A172 (cell line): ENCODE results near the gene GSS. TPM values are rescaled to one million over a fixed set of nuclear protein-coding genes. Genes with fewer than 3 reads are reported as not detected.

ENCODE experiments used
- DNase-seq: peaks from one replicate; pipeline ENCODE4 v3.0.0-alpha.2; 2015; ENCODE audit warnings: low spot score
- total RNA-seq: library from RNA; depleted of rRNA; stranded (reverse); fragments of >200 nt; shearing (Covaris generic); gene quantifications from 2 replicates; pipeline ENCODE4 v1.2.3, GENCODE V29; 2014

GSS gene
- total RNA-seq, 1 experiment from 2014 or later: 150 TPM

DNA sequence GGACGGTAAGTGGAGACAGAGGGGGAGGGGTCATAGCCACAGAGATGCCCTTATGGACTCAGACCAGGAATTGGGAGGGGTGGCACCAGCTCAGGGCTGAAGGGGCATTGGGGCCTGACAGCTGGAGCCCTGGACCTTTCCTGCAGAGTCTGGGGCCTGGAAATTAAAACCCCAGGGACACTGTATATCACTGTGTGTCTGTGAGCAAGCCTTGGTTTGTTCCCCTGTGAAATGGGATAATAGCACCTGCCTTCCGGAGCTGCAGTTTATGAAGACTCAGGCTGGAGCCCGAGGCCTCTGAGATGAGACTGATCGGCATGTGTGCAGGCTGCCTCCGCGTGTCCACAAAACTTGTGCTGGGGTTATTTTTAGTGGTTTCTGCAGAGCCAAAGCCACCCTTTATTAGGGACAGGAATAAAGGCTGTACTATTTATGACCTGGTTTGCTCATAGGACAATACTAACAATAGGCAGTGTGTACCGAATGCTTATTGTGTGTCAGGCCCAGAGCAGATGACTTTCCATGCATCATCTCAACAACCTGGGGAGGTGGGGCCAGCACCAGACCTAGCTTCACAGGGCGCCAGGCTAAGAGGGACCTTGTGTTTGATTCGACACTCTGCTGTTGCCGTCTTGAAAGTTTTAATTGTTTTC is 22.6 kb upstream of the GSS start:
- DNase-seq: no peak

- DNase-seq: no peak
These were observed 21.9 kb upstream of the GSS start for GRCh38 chr20:34977365-34978091.

- no peak for DNase-seq
These were observed 20.7 kb upstream of the GSS start for GRCh38 chr20:34976286-34976685.

DNA sequence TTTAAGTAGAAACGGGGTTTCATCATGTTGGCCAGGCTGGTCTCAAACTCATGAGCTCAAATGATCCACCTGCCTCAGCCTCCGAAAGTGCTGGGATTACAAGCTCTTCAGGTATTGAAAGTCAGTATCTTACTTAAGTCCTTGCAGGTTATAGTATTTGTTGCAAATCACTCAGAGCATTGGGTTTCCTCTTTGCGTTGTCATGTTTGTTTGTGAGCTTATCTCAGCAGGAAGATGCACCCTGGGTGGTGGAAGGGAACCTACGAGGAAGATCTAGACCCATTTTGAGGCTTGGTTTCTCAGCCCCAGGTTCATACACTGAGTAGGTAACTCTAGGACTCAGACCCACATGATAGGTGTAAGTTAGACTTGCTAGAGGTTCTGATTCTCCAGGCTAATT is 18.6 kb upstream of the GSS start:
- DNase-seq: no peak

DNA sequence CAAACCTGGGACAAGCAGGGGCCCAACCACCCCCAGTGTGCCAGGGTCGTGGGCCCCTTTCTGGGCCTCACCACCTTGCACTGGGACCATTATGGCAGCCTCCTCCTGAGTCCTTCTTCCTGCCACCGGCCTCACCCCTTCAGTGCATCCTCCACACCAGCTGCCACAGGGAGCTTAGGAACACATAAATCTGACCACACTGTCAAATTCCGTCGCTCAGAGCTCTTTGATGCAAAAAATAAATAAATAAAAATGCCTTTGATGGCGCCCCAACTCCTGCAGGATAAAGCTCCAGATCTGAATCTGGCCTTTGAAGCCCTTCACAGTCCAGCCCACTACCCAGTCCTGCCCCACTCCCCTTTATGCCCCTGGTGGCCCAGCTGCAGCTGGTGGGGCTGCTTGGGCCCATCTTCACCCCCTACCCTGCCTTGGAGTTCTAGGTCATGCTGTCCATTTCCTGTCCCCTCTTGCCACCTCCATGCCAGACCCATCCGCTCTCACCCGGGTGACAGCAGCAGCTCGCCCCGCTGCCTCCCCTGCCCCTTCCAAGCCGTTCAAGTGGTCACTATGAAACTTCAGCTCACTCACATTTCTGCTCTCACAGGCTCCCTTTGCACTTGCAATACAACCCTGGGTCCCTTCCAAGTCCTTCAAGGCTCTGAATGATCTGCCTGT is 16.1 kb upstream of the GSS start:
- no peak for DNase-seq

DNA sequence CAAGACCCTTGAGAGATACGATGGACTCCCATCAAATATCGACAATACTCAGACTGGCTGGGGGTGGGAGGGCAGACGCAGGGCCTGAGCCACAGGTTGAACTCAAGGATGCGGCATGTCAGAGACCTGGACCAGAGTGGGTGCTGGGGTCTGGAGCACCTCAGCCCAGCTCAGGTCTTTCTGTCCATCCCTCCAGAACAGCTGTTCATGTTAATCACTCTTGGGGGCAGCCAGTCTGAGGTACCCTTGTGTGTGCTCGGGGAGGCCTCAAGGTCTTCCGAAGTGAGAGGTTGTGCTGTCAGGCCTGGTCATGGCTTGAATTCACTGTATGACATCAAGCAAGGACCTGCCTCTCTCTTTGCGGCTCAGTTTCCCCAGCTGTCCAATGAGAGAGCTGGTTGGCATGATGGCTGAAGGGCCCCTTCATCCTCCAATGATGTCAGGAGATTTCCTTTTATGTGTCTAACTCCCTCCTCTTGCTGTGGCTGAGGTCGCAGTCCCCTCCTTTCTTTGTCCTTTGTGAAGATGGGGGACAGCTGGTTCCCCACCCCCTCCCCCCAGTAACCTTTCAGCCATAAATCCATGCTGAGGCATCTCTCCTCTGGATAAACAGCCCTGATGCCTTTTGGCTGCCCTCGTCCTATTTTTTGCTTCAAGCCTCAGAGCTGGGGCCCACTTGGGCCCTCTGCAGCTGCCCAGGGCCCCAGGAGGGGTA is 15.4 kb upstream of the GSS start:
- no peak for DNase-seq

- no peak for DNase-seq
These were observed 14.7 kb upstream of the GSS start for GRCh38 chr20:34970193-34970840.

DNA sequence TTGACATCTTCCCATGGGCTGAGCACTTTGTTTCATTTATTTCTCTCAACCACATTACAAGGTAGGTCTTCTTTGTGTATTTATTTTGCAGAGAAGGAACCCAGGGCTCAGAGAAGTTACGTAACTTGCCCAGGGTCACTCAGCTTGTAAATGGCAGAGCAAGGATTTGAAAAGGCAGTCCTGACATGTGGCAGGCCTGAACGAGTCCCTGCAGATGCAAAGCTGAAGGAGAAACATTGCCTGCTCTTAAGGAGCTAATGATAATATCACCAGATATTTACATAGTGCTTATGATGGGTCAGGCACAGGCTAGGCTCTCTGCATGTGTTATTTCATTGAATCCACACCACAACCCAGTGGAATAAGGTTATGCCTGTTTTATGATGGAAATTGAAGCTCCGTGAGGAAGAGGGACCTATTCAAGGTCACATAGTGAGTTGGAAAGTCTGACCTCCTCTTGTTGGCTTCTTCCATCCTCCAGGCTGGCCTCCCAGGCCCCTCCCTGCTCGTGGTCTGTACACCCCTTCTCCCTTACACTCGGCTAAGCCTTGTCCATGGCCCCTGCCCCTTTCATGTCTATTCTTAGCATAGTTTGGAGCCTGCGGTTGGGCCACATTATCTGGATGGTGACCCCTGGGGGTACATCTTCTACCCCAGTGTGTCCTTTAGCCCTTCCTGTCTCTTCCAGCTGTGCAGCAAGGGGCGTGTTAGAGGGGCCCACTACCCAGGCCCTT is 12.6 kb upstream of the GSS start:
- DNase-seq: no peak

DNA sequence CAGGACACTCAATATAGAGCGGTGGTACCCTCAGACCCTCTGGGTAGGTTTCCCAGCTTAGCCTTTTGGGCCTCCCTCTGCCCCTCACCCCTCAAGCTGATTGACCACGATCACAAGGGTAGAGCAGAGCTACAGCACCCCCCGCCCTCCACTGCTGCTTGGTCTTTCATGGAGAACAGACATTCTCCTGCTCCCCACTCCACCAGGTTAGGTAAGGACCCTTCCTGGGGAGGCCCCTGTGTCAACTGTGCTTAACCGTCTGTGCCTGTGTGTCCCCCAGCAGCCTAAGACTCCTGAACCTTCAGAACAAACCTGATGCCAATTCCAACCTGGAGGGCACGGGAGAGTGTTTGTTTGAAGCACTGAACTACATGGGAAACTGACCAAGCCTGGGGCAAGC is 11.8 kb upstream of the GSS start:
- DNase-seq: no peak

DNA sequence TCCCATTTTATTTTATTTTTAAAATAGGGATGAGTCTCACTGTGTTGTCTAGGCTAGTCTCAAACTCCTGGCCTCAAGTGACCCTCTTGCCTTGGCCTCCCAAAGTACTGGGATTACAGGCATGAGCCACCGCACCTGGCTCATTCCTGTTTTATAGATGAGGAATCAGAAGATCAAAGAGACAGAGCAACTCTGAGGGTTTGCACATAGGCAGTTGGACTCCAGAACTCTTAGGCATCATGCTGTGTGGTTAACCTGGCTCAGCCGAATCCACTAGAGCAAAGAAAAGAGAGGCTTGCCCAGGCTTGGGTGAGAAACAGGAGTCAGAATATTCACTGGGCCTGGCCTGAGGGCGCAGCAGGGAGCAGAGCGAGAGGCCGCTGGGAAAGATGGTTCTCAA is 9.4 kb upstream of the GSS start:
- no peak for DNase-seq

DNA sequence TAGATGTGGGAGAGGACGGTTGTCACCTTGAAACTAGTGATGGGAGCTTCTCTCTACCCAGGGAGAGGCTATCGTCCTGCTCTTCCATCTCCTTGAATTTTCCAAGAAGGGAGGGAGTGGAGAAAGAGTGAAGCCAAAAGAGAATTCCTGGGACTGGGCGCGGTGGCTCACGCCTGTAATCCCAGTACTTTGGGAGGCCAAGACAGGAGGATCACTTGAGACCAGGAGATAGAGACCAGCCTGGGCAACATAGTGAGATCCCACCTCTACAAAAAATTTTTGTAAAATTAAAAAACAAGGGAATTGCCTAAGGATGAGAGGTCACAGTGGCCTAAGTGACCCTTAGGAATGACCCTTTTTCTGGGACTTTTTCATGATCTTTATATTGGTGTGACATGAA is 8.9 kb upstream of the GSS start:
- no peak for DNase-seq

DNA sequence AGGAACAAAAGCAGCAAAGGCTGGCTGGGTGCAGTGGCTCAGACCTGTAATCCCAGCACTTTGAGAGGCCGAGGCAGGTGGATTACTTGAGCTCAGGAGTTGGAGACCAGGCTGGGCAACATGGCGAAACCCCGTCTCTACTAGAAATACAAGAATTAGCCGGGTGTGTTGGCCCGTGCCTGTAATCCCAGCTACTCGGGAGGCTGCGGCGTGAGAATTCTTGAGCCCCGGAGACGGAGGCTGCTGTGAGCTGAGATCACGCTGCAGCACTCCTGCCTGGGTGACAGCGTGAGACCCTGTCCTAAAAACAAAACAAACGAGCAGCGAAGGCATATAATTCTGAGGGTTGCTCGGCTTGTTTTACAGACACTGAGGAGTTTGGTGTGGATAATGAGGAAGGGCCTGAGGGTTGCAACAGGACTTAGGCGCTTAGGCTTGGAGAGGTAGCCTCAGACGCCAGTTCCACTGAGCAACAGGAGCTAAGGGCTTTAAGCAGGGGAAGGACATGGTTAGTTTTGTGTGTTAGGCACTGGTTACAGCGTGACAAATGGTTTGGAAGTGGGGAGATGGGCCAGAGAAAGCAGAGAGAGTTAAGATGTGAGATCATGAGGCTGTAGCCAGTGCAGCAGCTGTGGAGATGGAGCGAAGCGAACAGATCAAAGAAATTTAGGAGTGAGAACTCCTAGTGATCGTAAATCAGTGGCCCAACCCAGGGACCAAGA is 1.3 kb upstream of the GSS start:
- no peak for DNase-seq

GRCh38 chr20:34956041-34956458 is 444 bp upstream of the GSS start:
- no peak for DNase-seq

DNA sequence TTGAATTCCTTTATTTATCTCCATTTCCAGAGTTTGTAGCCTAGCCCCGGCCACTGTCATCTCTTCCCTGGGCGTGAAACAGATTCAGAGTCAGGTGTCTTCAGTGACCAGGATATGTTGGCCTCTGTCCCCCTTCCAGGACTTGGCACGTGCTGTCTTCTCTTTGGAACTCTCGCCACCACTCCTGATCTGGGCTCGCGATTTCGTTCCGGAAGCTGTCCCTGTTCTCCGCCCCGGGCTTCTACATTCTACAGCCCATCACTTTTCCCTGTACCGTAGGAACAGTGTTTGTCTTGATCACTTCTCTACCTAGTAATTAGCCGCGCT is 739 bp downstream of the GSS start:
- no peak for DNase-seq

GRCh38 chr20:34953960-34954359 is 1.6 kb downstream of the GSS start:
- DNase-seq: no peak

DNA sequence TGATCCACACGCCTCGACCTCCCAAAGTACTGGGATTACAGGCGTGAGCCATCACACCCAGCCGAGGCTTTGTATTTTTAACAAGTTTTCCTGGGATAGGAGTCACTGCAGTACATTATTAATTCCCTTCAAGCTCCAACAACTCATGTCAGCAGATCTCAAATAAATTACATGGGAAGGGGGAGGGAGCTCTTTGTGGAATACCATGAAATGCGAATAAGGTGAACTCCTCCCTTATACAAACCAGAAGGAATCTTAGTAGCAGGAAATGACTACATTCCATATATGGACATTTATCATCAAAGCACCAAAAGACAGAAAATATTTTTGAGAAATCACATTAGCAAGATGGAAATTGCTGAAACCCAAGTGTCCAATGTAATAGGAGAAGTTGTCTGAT is 2.9 kb downstream of the GSS start:
- peak; percentile 63 for DNase-seq

DNA sequence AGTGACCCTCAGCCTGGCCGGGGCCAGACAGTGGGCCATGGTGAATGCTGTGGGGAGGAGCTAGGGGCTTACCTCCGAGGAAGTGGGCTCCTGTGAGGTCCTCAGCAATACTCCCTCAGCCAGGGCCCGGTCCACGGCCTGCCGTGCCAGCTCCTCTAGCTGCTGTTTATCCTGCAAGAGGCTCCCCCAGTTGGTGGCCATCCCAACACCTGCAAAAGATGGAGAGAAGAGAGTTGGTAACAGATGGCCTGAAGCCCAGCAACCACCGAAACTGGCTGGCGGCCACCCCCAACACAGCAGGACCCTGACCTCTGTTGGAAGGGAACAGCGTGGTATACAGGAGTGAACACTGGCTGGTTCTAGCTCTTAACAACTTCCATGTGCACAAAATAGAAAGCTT is 4.0 kb downstream of the GSS start:
- DNase-seq: no peak

DNA sequence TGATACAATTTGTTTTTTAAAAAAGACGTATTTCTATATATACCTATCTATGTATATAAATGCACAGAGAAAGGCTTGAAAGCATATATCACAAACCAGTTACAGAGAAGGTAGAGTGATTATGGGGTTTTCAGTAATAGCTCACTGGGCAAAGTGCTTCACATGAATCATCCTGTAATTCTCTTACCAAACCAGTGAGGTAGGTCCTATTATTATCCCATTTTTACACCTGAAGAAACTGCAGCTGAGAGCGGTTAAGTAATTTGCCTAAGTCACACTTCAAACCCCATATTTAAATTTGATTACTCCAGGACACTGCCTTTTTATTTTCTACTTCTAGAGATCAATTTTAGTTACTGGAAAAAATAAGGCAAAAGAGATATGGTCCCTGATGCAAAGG is 4.4 kb downstream of the GSS start:
- DNase-seq: no peak

DNA sequence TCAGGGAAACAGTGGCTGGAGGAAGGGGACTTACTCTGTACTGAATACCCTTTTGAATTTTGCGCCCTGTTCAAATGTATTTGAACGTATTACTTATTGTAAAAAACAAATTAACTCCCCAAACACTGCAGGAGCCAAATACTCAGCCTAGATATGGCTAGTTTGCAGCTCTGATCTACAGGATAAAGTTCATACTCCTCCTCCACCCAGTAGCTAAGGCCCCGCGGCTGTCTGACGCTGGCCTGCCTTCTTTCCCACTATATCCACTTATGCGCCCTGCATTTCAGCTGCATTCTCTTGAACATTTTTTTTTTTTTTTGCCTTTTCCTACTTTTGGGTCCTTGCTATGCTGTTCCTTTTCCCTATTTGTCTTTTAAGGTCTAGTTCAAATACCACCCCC is 6.5 kb downstream of the GSS start:
- no peak for DNase-seq

DNA sequence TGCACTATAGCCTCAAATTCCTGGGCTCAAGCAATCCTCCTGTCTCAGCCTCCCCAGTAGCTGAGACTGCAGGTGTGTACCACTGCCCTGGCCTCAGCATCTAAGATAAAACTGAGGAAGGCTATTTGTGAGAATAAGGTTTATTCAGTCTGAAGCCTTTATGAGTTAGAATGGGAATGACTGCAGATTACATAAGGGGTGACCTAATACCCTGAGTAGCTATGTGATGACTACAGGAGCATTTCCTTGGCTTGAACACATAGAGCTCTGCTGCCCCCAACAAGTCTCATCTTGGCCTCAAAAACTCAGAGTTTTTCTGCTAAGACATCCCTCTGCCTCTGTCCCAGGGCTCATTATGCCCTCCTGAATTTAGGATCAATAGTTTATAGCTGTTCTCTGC is 7.6 kb downstream of the GSS start:
- no peak for DNase-seq

DNA sequence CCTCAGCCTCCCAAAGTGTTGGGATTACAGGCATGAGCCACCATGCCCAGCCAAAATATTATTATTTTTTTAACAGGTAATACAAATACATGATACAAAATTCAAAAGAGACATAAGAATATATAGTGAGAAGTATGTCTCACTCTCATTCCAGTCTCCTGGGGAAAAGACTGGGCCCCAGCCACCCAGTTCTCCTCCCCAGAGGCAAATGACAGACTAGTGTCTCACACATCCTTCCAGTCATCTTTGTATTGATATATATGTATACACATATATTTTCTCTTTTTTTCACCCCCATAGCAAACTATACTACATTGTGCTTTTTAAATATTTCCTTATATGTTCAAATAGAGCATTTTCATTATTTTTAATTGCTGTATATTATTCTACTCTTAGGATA is 8.3 kb downstream of the GSS start:
- no peak for DNase-seq
